Fibroblast of mammary gland (primary cell): ENCODE measurements around the gene NPAT.
"Not testable (repeated sequence)": the region's sequence is repeated elsewhere in the genome, so short reads cannot be mapped to it uniquely, and the experiment has no call there.

ENCODE experiments used
- DNase-seq: peaks from one replicate; pipeline ENCODE4 v3.0.0-alpha.2; 2010; ENCODE audit warnings: low read depth
- H3K4me3 ChIP-seq: 2 replicates; pipeline ENCODE4 v1.5.1; 2011; ENCODE audit warnings: low read depth, mild to moderate bottlenecking, low read length, moderate library complexity; ENCODE audit not compliant: control insufficient read depth
- TF ChIP-seq, protein P1 (sequence below): conservative IDR thresholded peaks from 2 replicates; pipeline ENCODE4 v1.5.1; 2011; ENCODE audit warnings: low read depth, low read length, inconsistent platforms; ENCODE audit not compliant: control insufficient read depth, insufficient read depth

Gene NPAT

GRCh38 chr11:108122166-108122628, 100.2 kb downstream of the NPAT start:
- peak; percentile 61 for DNase-seq

DNA sequence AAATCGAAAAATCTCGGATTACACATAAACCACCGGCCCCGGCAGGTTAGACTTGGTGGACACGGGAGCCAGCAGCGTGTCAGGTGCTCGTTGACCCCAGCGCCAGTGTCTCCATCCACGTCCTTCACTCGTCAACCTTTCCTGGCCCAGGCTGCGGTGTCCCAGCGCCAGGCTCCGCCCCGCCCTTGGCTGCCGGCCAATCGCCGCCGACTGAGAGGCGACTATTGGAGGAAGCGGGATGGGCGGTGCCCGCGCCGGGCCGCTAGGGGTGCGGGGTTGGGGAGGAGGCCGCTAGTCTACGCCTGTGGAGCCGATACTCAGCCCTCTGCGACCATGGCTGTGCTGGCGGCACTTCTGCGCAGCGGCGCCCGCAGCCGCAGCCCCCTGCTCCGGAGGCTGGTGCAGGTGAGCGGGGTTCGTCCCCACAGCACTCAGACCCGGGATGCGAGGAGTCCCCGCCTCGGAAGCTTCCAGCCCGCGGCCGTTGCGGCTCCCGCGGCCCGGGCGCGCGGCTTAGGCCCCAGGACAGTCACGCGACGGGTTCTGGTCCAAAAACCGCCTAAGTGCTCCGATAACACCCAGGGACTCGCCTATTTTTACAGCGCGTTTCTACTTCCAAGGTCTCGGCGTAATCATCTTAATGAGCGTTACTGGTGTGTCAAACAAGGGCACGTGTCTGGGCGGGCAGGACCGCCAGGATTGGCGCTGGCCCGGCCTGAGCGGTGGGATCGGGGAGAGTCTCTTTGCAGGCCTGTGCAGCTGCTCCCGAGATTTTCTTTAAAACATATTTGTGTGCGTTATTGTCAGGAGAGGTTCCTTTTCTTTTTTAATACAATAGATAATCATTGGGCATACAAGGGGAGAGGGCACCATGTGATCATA, 100.9 kb downstream of the NPAT start, which contains the start of gene ACAT1:
Gene ACAT1, plus strand, starts transcription at position 294 of the 882 bp plus-strand sequence. Its CDS starts 40 bp downstream, at position 334.
- DNase-seq = peak; percentile 86
- TF ChIP-seq, protein P1, sequence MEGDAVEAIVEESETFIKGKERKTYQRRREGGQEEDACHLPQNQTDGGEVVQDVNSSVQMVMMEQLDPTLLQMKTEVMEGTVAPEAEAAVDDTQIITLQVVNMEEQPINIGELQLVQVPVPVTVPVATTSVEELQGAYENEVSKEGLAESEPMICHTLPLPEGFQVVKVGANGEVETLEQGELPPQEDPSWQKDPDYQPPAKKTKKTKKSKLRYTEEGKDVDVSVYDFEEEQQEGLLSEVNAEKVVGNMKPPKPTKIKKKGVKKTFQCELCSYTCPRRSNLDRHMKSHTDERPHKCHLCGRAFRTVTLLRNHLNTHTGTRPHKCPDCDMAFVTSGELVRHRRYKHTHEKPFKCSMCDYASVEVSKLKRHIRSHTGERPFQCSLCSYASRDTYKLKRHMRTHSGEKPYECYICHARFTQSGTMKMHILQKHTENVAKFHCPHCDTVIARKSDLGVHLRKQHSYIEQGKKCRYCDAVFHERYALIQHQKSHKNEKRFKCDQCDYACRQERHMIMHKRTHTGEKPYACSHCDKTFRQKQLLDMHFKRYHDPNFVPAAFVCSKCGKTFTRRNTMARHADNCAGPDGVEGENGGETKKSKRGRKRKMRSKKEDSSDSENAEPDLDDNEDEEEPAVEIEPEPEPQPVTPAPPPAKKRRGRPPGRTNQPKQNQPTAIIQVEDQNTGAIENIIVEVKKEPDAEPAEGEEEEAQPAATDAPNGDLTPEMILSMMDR = no peak
- H3K4me3 ChIP-seq = peak within 1 kb of the TSS; percentile 72

More at GRCh38 chr11:108122166-108122628, 100.2 kb downstream of the NPAT start:
- peak overlapping the region; percentile 72 for H3K4me3 ChIP-seq
- TF ChIP-seq, protein P1 = no peak

DNA sequence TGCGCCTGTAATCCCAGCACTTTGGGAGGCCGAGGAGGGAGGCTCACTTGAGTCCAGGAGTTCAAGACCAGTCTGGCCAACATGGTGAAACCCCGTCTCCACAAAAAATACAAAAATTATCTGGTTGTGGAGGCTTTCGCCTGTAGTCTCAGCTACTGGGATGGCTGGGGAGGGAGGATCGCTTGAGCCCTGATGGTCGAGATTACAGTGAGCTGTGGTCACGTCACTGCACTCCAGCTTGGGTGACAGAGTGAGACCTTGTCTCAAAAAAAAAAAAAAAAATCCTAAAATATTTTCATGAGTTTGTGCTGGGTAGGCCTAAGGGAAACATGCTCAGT, 101.5 kb downstream of the NPAT start:
- DNase-seq = not testable (repeated sequence)
- H3K4me3 ChIP-seq = peak overlapping the region; percentile 72

- peak; percentile 77 for DNase-seq
These were observed 104.6 kb downstream of the NPAT start for GRCh38 chr11:108117746-108118371.

GRCh38 chr11:108115500-108116140, 106.8 kb downstream of the NPAT start:
- TF ChIP-seq, protein P1 = no peak
- DNase-seq = peak; percentile 92
- no peak overlapping the region for H3K4me3 ChIP-seq

More at GRCh38 chr11:108117746-108118371, 104.6 kb downstream of the NPAT start:
- H3K4me3 ChIP-seq = no peak overlapping the region
- TF ChIP-seq, protein P1 = peak; percentile 63

- TF ChIP-seq, protein P1 = no peak
- H3K4me3 ChIP-seq = no peak overlapping the region
- DNase-seq = peak; percentile 38
These were observed 110.4 kb downstream of the NPAT start for GRCh38 chr11:108112057-108112456.

- H3K4me3 ChIP-seq = no peak overlapping the region
- TF ChIP-seq, protein P1 = no peak
- no peak for DNase-seq
These were observed 111.3 kb downstream of the NPAT start for GRCh38 chr11:108111126-108111525.
